ENCODE measurements around the gene MTCP1. TPM values are rescaled to one million over a fixed set of nuclear protein-coding genes. Genes with fewer than 3 reads are reported as not detected.

MTCP1 gene
- total RNA-seq, 1 donor from 2014 or later, result 15.3 TPM

DNA sequence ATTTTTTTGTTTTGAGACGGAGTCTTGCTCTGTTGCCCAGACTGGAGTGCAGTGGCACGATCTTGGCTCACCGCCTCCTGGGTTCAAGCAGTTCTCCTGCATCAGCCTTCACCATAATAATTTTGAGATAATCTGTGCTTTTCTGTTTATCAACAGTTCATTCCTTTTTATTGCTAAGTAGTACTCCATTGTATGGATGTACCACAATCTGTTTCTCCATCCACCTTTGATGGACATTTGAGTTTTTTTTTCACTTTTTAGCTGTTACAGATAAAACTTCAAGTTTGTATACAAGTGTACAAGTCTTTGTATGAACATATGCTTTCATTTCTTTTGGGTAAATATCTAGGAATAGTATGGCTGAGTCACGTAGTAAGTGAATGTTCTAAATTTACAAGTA is 35.2 kb downstream of the MTCP1 start:
- Mint-ChIP-seq H3K27ac (ENCODE audit: unreplicated experiment) (no peak overlapping the region), H3K4me1 (no peaks in the 10 kb centered on the region), H3K27me3 (ENCODE audit: low read depth) (no peaks in the 10 kb centered on the region), H3K4me3 (no peak overlapping the region), H3K9me3 (peaks cover 29% of the 10 kb centered on the region), H3K36me3 (ENCODE audit: low read depth) (peaks cover 48% of the 10 kb centered on the region)
- DNase-seq (ENCODE audit: low read depth, low spot score), result no peak
- TF ChIP-seq CTCF (conservative IDR thresholded peaks at IDR 0.05), result no peak

- H3K4me1 Mint-ChIP-seq, result peaks cover 19% of the 10 kb centered on the region
- DNase-seq (ENCODE audit: low read depth, low spot score), result no peak
- no peak overlapping the region for H3K27ac Mint-ChIP-seq (ENCODE audit: unreplicated experiment)
- H3K9me3 Mint-ChIP-seq, result peaks cover 16% of the 10 kb centered on the region
- no peak overlapping the region for H3K4me3 Mint-ChIP-seq
- no peak for TF ChIP-seq CTCF (conservative IDR thresholded peaks at IDR 0.05)
- H3K27me3 Mint-ChIP-seq (ENCODE audit: low read depth), result no peaks in the 10 kb centered on the region
- peaks cover 22% of the 10 kb centered on the region for H3K36me3 Mint-ChIP-seq (ENCODE audit: low read depth)
Measured at GRCh38 chrX:155031657-155032056, 39.3 kb downstream of the MTCP1 start.

DNA sequence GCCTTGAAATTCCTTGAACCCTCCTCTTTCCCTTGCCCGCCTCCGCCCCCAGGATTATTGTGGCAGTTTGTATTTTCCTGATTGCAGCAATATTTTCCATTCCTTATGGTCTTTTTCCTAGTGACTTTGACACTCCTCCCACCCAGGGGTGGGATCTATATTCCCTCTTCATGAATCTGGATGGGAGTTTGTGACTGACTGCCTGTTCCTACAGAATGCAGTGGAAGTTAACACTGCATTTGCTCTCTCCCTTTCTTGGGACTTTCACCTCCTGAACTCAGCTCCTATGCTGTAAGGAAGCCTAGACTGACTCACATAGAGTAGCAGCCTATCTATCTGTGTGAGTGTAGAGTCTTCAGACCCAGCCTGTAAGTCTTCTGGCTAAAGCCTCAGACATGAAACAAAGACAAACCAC is 42.1 kb downstream of the MTCP1 start:
- Mint-ChIP-seq H3K4me3 (peak overlapping the region; percentile 92), H3K27me3 (ENCODE audit: low read depth) (no peaks in the 10 kb centered on the region), H3K27ac (ENCODE audit: unreplicated experiment) (no peak overlapping the region), H3K4me1 (peaks cover 19% of the 10 kb centered on the region), H3K9me3 (peaks cover 2% of the 10 kb centered on the region), H3K36me3 (ENCODE audit: low read depth) (peaks cover 4% of the 10 kb centered on the region)
- no peak for DNase-seq (ENCODE audit: low read depth, low spot score)
- no peak for TF ChIP-seq CTCF (conservative IDR thresholded peaks at IDR 0.05)

DNA sequence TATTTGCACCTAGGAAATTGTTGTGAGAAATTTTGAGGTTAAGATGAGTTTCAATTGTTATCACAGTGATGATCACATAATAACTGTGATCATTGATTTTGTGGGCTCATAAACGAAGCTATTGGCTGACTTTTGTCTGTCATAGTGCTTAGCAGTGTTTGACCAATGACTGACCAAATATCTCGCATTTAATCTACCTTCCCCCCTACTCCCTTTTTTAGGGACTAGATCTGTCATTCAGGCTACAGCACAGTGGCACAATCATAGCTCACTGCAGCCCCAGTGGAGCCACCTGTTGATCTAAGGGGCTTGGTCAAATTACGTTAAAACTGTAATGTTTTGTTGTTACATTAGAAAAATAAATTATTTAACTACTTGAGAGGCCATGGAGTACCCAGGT is 42.8 kb downstream of the MTCP1 start:
- Mint-ChIP-seq H3K27ac (ENCODE audit: unreplicated experiment) (peak overlapping the region; percentile 91), H3K36me3 (ENCODE audit: low read depth) (peaks cover 2% of the 10 kb centered on the region), H3K9me3 (peaks cover 2% of the 10 kb centered on the region), H3K4me1 (peaks cover 19% of the 10 kb centered on the region), H3K27me3 (ENCODE audit: low read depth) (no peaks in the 10 kb centered on the region), H3K4me3 (peak overlapping the region; percentile 92)
- DNase-seq (ENCODE audit: low read depth, low spot score), result no peak
- no peak for TF ChIP-seq CTCF (conservative IDR thresholded peaks at IDR 0.05)

GRCh38 chrX:155027509-155028066 is 43.3 kb downstream of the MTCP1 start:
- Mint-ChIP-seq H3K4me1 (peaks cover 19% of the 10 kb centered on the region), H3K27ac (ENCODE audit: unreplicated experiment) (peak overlapping the region; percentile 91), H3K4me3 (peak overlapping the region; percentile 92), H3K27me3 (ENCODE audit: low read depth) (no peaks in the 10 kb centered on the region), H3K9me3 (peaks cover 2% of the 10 kb centered on the region), H3K36me3 (ENCODE audit: low read depth) (peaks cover 2% of the 10 kb centered on the region)
- no peak for DNase-seq (ENCODE audit: low read depth, low spot score)
- no peak for TF ChIP-seq CTCF (conservative IDR thresholded peaks at IDR 0.05)

Measured in neural crest cell (in vitro differentiated cells).